DND-41 (cell line): ENCODE measurements around the gene PRDX2.

Source experiments
- EZH2 ChIP-seq: IDR thresholded peaks from 3 replicates; pipeline ENCODE4 v1.6.1; 2012; ENCODE audit warnings: borderline replicate concordance, low read depth, mild to moderate bottlenecking, moderate library complexity, low read length, inconsistent platforms; ENCODE audit not compliant: severe bottlenecking
- TF ChIP-seq, protein P1 (sequence below): IDR thresholded peaks from 2 replicates; pipeline ENCODE4 v1.5.1; 2012; ENCODE audit warnings: borderline replicate concordance, low read length, moderate library complexity, mild to moderate bottlenecking; ENCODE audit not compliant: poor library complexity, severe bottlenecking; ENCODE audit errors: extremely low read depth

DNA sequence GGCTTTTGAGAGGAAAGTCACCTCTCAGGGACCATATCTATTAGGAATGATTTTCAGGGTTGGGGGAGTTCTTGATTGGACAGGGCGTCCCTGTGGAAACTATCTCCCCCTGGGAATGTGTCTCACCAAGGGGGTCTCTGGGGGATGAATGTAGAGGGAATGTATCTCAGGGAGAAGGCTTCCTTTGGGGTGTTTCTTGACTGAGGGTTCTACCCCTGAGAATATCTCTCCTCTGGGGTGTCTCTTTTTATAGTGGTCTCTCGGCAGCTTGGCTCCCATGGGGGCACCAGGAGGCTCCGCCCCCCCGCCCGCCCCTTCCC, 31.8 kb upstream of the PRDX2 start:
- TF ChIP-seq, protein P1, sequence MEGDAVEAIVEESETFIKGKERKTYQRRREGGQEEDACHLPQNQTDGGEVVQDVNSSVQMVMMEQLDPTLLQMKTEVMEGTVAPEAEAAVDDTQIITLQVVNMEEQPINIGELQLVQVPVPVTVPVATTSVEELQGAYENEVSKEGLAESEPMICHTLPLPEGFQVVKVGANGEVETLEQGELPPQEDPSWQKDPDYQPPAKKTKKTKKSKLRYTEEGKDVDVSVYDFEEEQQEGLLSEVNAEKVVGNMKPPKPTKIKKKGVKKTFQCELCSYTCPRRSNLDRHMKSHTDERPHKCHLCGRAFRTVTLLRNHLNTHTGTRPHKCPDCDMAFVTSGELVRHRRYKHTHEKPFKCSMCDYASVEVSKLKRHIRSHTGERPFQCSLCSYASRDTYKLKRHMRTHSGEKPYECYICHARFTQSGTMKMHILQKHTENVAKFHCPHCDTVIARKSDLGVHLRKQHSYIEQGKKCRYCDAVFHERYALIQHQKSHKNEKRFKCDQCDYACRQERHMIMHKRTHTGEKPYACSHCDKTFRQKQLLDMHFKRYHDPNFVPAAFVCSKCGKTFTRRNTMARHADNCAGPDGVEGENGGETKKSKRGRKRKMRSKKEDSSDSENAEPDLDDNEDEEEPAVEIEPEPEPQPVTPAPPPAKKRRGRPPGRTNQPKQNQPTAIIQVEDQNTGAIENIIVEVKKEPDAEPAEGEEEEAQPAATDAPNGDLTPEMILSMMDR: no peak
- no peak for TF ChIP-seq EZH2
